Effector memory CD4-positive, alpha-beta T cell (primary cell): ENCODE measurements around the gene BPIFB3.

ENCODE experiments used
- DNase-seq, 3 donors: peaks; one replicate each; pipeline ENCODE4 v3.0.0-alpha.2; 2020
- H3K27ac ChIP-seq: 2 replicates; pipeline ENCODE4 v1.7.0; 2013; ENCODE audit warnings: mild to moderate bottlenecking, low read length, moderate library complexity; ENCODE audit not compliant: insufficient read depth, poor library complexity, severe bottlenecking
- H3K27me3 ChIP-seq: replicated peaks from 2 replicates; pipeline ENCODE4 v1.7.0; 2013; ENCODE audit warnings: mild to moderate bottlenecking, low read length; ENCODE audit not compliant: insufficient read depth, control insufficient read depth, poor library complexity, severe bottlenecking
- H3K36me3 ChIP-seq: 2 replicates; pipeline ENCODE4 v1.7.0; 2013; ENCODE audit warnings: mild to moderate bottlenecking, low read length, moderate library complexity; ENCODE audit not compliant: control insufficient read depth, insufficient read depth
- H3K4me1 ChIP-seq: 2 replicates; pipeline ENCODE4 v1.7.0; 2013; ENCODE audit warnings: low read length, mild to moderate bottlenecking; ENCODE audit not compliant: control insufficient read depth, insufficient read depth, poor library complexity, severe bottlenecking
- H3K4me3 ChIP-seq: 2 replicates; pipeline ENCODE4 v1.7.0; 2013; ENCODE audit warnings: low read length, low read depth, mild to moderate bottlenecking; ENCODE audit not compliant: insufficient read depth, poor library complexity, severe bottlenecking
- H3K9me3 ChIP-seq: 2 replicates; pipeline ENCODE4 v1.7.0; 2013; ENCODE audit warnings: mild to moderate bottlenecking, low read length, moderate library complexity; ENCODE audit not compliant: control insufficient read depth

The BPIFB3 gene

DNA sequence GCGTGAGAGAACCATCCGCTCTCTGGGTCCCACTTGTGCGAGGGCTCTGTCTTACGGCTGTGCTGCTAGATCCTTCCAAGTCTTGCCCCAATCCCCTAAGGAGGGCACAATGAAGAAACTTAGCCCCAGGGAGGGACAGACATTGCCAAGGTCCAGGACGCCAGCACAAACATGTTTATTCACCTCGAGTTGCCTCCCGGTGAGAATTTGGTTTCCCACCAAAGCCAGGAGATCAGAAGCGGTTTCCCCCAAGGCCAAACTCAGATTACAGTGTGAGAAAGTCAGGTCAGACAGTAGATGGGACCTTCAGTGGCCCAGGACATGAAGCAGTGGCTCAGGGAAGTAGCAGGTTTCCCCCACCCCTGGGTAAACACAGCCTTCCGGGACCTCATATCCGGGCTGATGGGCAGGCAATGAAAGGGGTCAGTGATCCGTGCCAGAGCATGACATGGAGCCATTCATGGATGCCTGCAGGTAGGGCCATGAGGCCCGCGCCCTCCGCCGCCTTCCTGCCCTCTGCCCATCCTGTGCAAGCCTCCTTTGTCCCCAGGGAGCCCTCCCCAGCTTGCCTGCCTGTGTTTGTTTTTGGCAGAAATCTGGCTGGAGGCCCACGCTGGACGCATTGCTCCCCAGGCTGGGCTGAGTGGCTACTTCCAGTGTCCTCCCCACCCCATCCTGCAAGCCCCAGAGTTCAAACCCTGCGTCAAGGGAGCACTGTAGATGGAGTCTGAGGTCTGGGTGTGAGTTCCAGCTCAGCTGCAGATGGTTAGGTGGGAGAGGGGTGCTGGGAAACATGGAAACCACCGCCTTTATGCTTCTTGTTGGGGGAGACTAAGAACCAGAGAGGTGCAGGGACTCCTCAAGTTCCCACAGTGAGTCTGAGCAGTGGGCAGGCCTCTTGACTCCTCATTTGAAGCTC, 44.2 kb upstream of the BPIFB3 start:
- H3K27ac ChIP-seq = no peak overlapping the region
- no peak for DNase-seq
- H3K4me1 ChIP-seq = no peaks in the 10 kb centered on the region
- no peaks in the 10 kb centered on the region for H3K27me3 ChIP-seq
- H3K4me3 ChIP-seq = no peak overlapping the region
- H3K9me3 ChIP-seq = no peaks in the 10 kb centered on the region
- no peaks in the 10 kb centered on the region for H3K36me3 ChIP-seq

DNA sequence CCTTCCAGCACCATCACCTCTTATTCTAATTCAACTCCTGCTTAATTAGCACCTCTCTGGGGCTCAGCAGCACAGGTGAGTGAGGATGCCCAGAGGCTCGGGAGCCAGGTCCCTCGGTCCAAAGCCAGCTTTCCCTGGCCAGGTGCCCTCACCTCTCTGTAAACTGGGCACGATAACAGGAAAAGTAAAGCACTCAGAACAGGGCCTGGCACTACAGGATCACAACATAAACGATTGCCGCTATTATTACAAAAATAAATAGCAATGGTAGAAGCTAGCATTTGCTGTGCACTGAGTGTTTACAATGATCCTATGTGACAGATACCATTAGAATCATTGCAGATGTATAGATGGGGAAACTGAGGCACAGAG, 43.6 kb upstream of the BPIFB3 start:
- Histone ChIP-seq H3K4me3 (no peak overlapping the region), H3K36me3 (no peaks in the 10 kb centered on the region), H3K9me3 (no peaks in the 10 kb centered on the region), H3K27me3 (no peaks in the 10 kb centered on the region), H3K27ac (no peak overlapping the region), H3K4me1 (no peaks in the 10 kb centered on the region)
- no peak for DNase-seq

DNA sequence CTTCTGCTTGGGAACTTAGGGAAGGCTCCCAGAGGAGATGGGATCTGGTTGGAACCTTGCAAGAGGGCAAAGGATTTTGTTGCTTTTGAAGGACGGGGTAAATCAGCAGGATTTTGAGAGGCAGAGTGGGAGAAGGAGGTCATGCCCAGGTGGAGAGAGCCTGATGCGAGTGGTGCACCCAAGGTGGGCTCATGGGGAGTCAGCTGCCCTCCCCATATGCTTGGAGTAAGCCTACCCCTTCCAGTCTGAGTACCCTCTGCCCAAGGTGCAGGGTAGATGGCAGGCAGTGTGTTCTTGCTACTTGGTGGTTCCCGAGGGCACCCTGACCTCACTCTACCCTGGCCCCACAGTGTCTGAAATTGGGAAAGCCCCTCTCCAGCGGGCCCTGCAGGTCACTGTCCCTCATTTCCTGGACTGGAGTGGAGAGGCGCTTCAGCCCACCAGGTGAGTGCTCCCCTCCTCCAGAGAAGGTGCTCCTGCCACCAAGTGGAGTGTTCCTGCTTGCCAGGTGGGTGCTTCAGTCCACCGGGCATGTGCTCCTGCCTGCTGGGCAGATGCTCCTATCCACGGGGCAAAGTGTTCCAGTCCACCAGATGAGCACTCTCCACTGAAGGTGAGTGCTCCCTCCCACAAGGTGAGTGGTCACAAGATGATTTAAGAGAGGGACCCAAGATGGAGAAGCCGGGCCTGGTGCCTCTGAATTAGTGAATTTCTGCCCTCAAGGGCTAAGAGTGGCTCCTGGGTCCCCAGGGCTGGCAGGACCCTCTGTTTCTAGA, 42.8 kb upstream of the BPIFB3 start:
- Histone ChIP-seq H3K9me3 (no peaks in the 10 kb centered on the region), H3K36me3 (no peaks in the 10 kb centered on the region), H3K27me3 (no peaks in the 10 kb centered on the region), H3K4me1 (no peaks in the 10 kb centered on the region), H3K4me3 (no peak overlapping the region), H3K27ac (no peak overlapping the region)
- no peak for DNase-seq

DNA sequence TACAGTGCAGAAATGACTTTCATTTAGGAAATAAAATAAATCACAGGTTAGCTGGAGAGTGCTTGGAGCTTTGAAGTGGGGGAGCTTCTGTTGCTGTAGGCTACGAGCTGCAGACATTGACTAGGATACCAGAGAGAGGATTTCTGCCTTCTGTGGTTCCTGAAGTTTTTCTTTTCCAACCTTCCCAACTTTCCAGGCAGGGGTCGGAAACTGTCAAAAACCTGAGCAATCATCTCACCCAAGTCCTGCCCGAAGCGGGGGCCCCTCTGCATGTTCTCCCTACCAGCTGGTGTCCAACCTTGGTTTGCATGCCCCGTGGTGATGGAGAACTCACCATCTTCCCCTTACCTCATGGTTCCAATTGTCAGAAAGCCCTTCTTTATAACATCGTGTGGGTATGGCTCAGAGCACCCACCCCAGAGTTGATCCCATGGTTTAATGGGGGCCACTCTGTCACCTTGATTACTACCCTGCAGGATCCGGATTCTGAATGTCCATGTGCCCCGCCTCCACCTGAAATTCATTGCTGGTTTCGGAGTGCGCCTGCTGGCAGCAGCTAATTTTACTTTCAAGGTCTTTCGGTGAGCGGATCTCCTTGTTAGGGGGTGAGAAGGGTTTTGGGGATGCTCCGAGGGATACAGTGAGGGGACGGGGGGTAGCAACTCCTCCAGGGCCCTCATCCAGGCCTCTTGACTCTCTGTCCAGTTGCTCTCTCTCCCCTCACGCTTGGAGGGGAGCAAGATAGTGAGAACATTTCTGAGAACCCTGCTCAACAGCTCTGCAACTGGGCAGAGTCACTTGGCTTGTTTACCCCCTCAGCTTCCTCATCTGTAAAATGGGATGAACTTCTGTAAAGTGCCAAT, 41.1 kb upstream of the BPIFB3 start:
- no peaks in the 10 kb centered on the region for H3K9me3 ChIP-seq
- no peaks in the 10 kb centered on the region for H3K36me3 ChIP-seq
- peaks cover 3% of the 10 kb centered on the region for H3K4me1 ChIP-seq
- no peaks in the 10 kb centered on the region for H3K27me3 ChIP-seq
- no peak overlapping the region for H3K4me3 ChIP-seq
- no peak for DNase-seq
- no peak overlapping the region for H3K27ac ChIP-seq

DNA sequence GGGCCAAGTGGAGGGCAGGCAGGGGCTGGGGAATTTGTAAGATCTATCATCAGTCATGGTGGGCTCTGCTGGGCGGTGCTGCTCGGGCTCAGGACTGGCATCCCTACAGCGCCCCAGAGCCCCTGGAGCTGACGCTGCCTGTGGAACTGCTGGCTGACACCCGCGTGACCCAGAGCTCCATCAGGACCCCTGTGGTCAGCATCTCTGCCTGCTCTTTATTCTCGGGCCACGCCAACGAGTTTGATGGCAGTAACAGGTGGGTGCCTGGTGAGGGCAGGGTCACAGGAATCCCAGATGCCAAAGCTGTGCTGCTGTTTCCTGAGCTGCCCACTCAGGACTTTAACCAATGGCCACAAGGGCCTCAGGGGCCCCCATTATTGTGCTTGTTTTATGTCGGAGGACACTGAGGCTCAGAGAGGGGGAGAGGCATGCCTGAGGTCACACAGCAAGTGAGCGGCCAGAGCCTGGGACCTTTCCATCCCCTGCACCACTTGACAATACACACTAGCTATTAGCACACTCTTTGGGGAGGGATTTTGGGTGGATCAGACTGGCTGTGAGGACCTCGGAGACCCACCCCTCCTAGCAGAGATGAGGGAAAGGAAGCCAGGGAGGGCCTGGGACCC, 39.9 kb upstream of the BPIFB3 start:
- DNase-seq = no peak
- H3K27me3 ChIP-seq = no peaks in the 10 kb centered on the region
- H3K9me3 ChIP-seq = no peaks in the 10 kb centered on the region
- H3K36me3 ChIP-seq = no peaks in the 10 kb centered on the region
- H3K4me3 ChIP-seq = no peak overlapping the region
- H3K27ac ChIP-seq = no peak overlapping the region
- peaks cover 3% of the 10 kb centered on the region for H3K4me1 ChIP-seq

DNA sequence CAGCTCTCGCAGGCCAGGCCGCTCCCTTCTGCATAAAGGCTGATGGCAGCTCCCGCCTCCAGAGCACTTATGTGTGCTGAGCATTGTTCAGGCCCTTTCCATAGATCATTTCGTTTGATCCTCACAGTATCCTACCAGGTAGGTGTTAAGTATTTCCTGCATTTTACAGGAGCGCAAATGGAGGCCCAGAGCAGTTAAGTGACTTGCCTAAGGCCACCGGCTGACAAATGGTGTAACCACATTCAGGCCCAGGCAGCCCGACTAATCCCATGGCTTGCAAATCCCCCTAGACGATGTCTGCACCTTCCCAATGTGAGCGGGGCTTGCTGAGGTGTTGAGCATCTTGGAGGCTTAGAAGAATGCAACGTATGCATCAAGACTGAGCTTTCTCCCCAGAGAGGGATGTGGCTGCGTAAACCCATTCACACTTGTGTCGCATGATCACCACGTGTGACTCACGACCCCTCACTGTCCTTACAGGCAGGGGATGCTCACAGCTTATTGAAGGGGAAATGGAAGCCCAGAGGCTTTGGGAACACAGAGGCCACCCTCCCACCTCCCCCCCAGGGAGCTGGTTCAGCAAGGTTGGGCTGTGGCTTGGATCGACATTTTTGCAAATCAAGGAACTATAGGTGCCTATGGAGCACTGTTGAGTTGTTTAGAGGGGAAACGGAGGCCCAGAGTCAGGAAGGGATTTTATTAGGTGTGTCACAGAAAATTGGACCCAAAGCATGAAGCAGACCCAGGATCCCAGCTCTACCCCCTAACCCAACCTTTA, 39.2 kb upstream of the BPIFB3 start:
- no peak overlapping the region for H3K27ac ChIP-seq
- no peaks in the 10 kb centered on the region for H3K27me3 ChIP-seq
- no peaks in the 10 kb centered on the region for H3K36me3 ChIP-seq
- H3K9me3 ChIP-seq = no peaks in the 10 kb centered on the region
- no peak for DNase-seq
- H3K4me3 ChIP-seq = no peak overlapping the region
- H3K4me1 ChIP-seq = peaks cover 3% of the 10 kb centered on the region

DNA sequence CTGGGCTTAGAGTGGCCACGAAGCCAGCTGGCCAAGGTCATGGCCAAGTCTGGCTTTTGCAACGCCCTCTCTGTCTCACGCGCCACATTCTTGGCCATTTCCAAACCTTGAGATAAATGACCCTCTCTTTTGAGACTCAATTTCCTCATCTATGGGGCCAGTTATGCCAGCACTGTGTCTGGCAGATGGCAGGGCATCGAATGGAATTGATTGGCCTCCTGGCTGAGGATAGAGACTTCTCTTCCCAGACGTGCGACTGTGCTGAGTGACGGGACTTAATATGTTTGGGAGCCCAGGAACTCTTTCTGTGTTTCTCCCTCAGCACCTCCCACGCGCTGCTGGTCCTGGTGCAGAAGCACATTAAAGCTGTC, 38.6 kb upstream of the BPIFB3 start:
- no peak overlapping the region for H3K4me3 ChIP-seq
- no peaks in the 10 kb centered on the region for H3K27me3 ChIP-seq
- H3K4me1 ChIP-seq = peaks cover 3% of the 10 kb centered on the region
- H3K36me3 ChIP-seq = no peaks in the 10 kb centered on the region
- no peaks in the 10 kb centered on the region for H3K9me3 ChIP-seq
- no peak for DNase-seq
- H3K27ac ChIP-seq = no peak overlapping the region

DNA sequence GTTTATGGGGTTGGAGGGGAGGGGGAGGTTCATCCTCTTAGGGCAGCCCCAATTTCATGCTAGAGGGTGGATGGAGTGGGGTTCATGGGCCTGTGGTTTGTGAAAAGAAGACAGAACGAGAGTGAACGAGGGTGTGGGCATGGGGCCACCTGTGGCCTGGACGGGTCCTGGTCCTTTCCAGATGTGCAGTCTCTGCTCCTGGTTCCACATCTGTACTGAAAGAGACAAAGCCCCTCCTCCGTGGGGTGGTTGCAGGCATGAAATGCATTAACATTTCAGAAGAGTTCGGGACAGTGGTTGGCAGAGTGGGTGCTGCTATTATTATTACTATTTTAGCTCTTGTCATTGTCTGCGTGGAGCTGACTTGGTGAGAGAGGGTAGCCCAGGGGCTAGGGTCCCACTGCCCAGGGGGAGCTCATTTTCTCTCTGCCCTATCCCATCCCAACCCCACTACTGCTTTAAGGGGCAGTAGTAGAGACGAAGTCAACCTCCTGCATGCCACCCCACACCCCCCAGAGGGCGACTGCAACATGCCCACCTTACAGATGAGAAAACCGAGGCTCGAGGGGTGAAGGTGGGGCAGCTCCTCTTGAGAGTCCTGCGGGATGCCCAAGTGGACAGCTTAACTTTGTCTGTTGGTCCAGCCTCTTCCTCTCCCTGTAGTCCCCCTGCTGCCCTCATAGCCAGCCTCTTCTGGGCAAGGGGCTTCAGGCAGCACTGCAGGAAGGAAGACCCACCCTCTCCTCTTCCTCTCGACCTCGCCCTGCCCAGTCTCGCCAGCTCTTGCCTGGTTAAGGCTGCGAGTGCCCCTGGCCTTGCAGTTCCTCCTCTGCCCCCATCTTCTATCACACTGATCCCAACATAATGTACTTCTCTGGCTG, 37.8 kb upstream of the BPIFB3 start:
- H3K4me3 ChIP-seq = no peak overlapping the region
- no peak for DNase-seq
- no peaks in the 10 kb centered on the region for H3K9me3 ChIP-seq
- no peaks in the 10 kb centered on the region for H3K36me3 ChIP-seq
- H3K4me1 ChIP-seq = peaks cover 3% of the 10 kb centered on the region
- H3K27ac ChIP-seq = no peak overlapping the region
- H3K27me3 ChIP-seq = no peaks in the 10 kb centered on the region
